ENCODE results near the gene RPL28. TPM values are rescaled to one million over a fixed set of nuclear protein-coding genes. Genes with fewer than 3 reads are reported as not detected.

RPL28 gene
- total and polyA plus RNA-seq, 2 of the 4 experiments (the other 2 are of a cell fraction), result 386 to 1,693 TPM

- no peaks in the 10 kb centered on the region for H3K9me1 ChIP-seq (ENCODE audit: insufficient read depth, low read length)
- H2AK9ac ChIP-seq (replicated peaks; ENCODE audit: low read depth, low read length, poor library complexity), result peak overlapping the region; percentile 33
- no peak overlapping the region for H2AK5ac ChIP-seq (ENCODE audit: low read depth, low read length)
- no peak overlapping the region for H2BK5ac ChIP-seq (ENCODE audit: low read depth, low read length, poor library complexity, severe bottlenecking)
- H2BK120ac ChIP-seq (ENCODE audit: low read depth, low read length), result no peak overlapping the region
- peaks cover 14% of the 10 kb centered on the region; the same call in 1 of the 2 replicates for H3K36me3 ChIP-seq (ENCODE audit: control insufficient read depth, insufficient read depth, low read length)
- no peak for DNase-seq
- H3K14ac ChIP-seq (replicated peaks; ENCODE audit: low read depth, low read length), result no peak overlapping the region
- dilution Hi-C loops (cut with HindIII; ENCODE audit: low sequenced_read_pairs, unreplicated experiment) (no loop called here), intact Hi-C loops (cut with micrococcal nuclease) (no loop called here), in situ Hi-C loops (cut with MboI; ENCODE audit: low sequenced_read_pairs) (no loop called here)
- no peak overlapping the region for H3K56ac ChIP-seq (ENCODE audit: extremely low read depth, insufficient read depth, low read length)
- no peak overlapping the region for H3K27ac ChIP-seq (ENCODE audit: insufficient read depth, low read length)
- no TSS peak for BruUV-seq (replicated peaks)
- POLR2A ChIA-PET (ENCODE audit: unreplicated experiment), result no interaction called here
- H3K9ac ChIP-seq (ENCODE audit: low read depth, low read length), result no peak overlapping the region
- H3K4me2 ChIP-seq (ENCODE audit: low read depth, low read length), result no peak overlapping the region
- H3K4ac ChIP-seq (ENCODE audit: low read depth, low read length), result no peak overlapping the region
- H4K20me1 ChIP-seq (ENCODE audit: insufficient read depth, low read length), result peaks cover 3% of the 10 kb centered on the region; the same call in 1 of the 2 replicates
- H3K18ac ChIP-seq (ENCODE audit: low read depth, low read length), result no peak overlapping the region
- no peak overlapping the region for H2AFZ ChIP-seq (replicated peaks; ENCODE audit: low read length, poor library complexity)
- H3K79me1 ChIP-seq (ENCODE audit: low read depth in 1 of 2, low read length in 2 of 2), result no peaks in the 10 kb centered on the region
- no peak overlapping the region for H3K4me3 ChIP-seq (ENCODE audit: insufficient read depth, low read depth, low read length)
- TF ChIP-seq MAFK (IDR thresholded peaks at IDR 0.05; ENCODE audit: low read depth, low read length) (no peak), CTCF (conservative IDR thresholded peaks at IDR 0.05; ENCODE audit: low read depth, low read length) (no peak), FOS (IDR thresholded peaks at IDR 0.05; ENCODE audit: low read depth, low read length) (no peak), BHLHE40 (IDR thresholded peaks at IDR 0.05; ENCODE audit: low read depth, low read length) (no peak), MXI1 (IDR thresholded peaks at IDR 0.05; ENCODE audit: borderline replicate concordance, low read depth, low read length) (no peak), RAD21 (IDR thresholded peaks at IDR 0.05; ENCODE audit: low read length) (no peak), RFX5 (IDR thresholded peaks at IDR 0.05; ENCODE audit: low read depth, low read length) (no peak), NFE2L2 (IDR thresholded peaks at IDR 0.05; ENCODE audit: low read depth, low read length) (no peak), MAZ (IDR thresholded peaks at IDR 0.05; ENCODE audit: borderline replicate concordance, low read depth, low read length) (no peak)
- H3K4me1 ChIP-seq (ENCODE audit: control insufficient read depth, insufficient read depth, low read length), result peaks cover 6% of the 10 kb centered on the region; the same call in 1 of the 2 replicates
- H3K23ac ChIP-seq (ENCODE audit: low read depth, low read length), result no peak overlapping the region
- no peak for ATAC-seq (ENCODE audit: low read depth)
- H4K8ac ChIP-seq (ENCODE audit: low read depth in 2 of 2, low read length in 2 of 2), result no peak overlapping the region
- no peak overlapping the region for H2BK15ac ChIP-seq (ENCODE audit: low read depth, low read length)
- 50% methylated on average over 3 of the region's 22 CpGs; no CpG with 5 or more reads in 1 of the 2 experiments for WGBS, 2 experiments (ENCODE audit: extremely low coverage in 2 of 2, insufficient read length in 1 of 2)
- no peaks in the 10 kb centered on the region for H3K9me3 ChIP-seq (ENCODE audit: control insufficient read depth, insufficient read depth, low read length)
- peaks cover 20% of the 10 kb centered on the region for H3K27me3 ChIP-seq (ENCODE audit: control insufficient read depth, insufficient read depth, low read length)
- H4K5ac ChIP-seq (ENCODE audit: low read depth, low read length), result no peak overlapping the region
- no peak overlapping the region for H4K91ac ChIP-seq (ENCODE audit: insufficient read depth, low read depth, low read length)
- CTCF ChIA-PET, result interaction anchor here (0.5 kb wide), 1 partner anchor 162 kb away, joined by 7 read pairs; no protein-coding TSS in a partner anchor
- H2BK20ac ChIP-seq (ENCODE audit: low read depth, low read length), result no peak overlapping the region
These were observed 37.3 kb upstream of the RPL28 start for GRCh38 chr19:55348317-55349034.

Data from IMR-90 (cell line).